GM18951 (cell line): ENCODE measurements around the gene XAB2.

Experiments
- POLR2A ChIP-seq: IDR thresholded peaks from 4 replicates; pipeline ENCODE4 v1.6.1; 2011; ENCODE audit warnings: mild to moderate bottlenecking; ENCODE audit not compliant: insufficient read length, insufficient read depth; ENCODE audit errors: extremely low read depth
- in situ Hi-C: fragments of 300-500 bp; cut with MboI; formaldehyde crosslinking; loops from one replicate; pipeline ENCODE4 v1.12.0; 2022; ENCODE audit warnings: low sequenced_read_pairs, mixed read lengths, inconsistent platforms; ENCODE audit not compliant: unreplicated experiment

The XAB2 gene

DNA sequence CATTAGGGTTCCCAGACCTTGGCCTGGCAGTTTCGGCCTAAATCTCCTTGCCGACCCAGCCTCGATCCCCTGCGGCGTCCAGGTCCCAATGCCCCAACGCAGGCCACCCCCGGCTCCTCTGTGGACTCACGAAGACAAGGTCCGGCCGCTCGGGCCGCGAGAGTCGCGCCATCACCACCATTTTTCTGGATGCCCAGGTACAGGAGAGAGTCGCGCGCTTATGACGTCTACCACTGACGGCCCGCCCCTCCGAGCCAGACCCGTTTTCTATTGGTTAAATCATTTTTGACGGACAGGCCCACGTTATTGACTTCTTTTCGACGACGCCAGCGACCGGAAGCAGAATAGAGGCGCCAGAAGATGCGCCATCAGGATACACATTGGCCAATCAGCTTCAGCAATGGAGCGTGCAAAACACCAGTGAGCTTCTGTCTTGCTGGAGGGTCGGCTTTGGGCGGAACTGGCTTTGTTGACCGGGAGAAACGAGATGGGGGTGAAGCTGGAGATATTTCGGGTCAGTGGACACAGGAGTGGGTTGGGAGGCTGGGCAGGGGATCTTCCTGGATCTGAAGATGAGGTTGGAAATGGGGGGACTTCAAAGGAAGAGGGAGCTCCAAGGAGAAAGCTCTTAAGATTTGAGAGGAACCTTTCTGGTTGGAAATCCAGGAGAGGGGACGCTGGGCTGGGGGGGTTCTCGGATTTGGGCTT is at the start of gene XAB2, which contains the start of gene PET100:
TSS of gene XAB2 (minus strand) at position 199 of the 708 bp plus-strand sequence. CDS start at position 181, 18 bp downstream.
TSS of gene PET100 (plus strand) at position 447 of the 708 bp plus-strand sequence. CDS start at position 488, 41 bp downstream.
- TF ChIP-seq POLR2A, result peak; percentile 68
- in situ Hi-C loops, result no loop called here

DNA sequence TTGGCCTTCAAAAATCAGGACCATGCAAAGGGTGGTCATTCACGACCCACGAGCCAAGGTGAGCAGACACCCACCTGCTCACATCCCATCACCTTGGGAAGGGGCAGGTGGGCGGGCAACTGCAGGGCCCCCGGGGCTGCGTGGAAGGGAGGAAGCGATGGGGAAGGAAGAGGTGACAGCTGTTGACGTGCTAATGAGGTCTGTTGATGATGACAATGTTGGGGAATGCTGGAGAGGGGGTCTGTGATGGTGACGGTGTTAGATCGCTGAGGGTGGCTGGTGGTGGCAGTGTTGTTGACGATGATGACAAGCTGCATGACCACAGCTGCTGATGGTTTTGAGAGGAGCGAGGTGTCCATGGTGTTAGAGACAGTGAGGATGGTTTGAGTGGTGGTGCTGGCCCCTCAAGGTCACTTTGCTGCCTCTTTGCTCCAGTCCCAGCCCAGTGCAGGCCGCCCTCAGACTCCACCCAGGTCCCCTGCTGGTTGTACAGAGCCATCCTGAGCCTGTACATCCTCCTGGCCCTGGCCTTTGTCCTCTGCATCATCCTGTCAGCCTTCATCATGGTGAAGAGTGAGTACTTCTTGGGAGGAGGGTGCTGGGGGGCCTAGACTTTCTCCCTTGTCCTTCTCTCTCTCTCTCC is 48.4 kb upstream of the XAB2 start:
- in situ Hi-C loops, result no loop called here

DNA sequence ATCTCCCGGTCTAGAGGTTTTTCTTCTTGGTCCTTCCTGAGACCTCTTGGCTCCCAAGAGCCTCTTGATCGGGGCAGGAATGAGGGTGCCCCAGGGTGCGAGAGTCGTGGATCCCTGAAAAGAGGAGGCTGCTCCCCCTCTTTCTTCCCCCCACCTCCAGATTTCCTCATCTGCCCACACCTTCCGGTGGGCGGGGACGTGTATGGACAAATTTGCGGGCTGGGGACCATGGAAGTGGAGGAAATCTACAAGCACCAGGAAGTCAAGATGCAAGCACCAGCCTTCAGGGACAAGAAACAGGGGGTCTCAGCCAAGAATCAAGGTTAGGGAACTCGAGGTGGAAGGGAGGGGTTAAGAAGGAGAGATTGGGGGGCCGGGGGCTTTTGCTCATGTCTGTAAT is 47.5 kb upstream of the XAB2 start, which contains the start of gene MCEMP1:
TSS of gene MCEMP1 (plus strand) at position 237 of the 400 bp plus-strand sequence. CDS start at position 268, 31 bp downstream.
- TF ChIP-seq POLR2A, result no peak
- in situ Hi-C loops, result no loop called here

More for the DNA sequence above, 48.4 kb upstream of the XAB2 start:
- no peak for TF ChIP-seq POLR2A

DNA sequence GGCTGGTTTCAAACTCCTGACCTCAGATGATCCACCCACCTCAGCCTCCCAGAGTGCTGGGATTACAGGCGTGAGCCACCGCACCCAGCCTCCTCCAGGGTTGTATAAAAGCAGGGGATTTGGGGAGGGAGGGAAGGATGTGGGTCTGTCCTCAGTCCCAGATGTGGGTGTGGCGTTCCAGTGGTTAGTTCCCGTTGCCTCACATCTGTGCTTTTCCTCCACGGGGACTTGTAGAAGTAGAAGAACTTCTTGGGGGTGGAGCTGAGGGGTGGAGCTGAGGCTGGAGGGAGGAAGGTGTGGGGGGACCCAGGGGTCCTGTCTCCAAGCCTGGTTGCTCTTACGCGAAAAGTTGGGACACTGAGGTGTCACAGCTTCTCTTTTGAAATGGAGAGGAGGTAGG is 47.0 kb upstream of the XAB2 start:
- no peak for TF ChIP-seq POLR2A
- in situ Hi-C loops, result no loop called here

DNA sequence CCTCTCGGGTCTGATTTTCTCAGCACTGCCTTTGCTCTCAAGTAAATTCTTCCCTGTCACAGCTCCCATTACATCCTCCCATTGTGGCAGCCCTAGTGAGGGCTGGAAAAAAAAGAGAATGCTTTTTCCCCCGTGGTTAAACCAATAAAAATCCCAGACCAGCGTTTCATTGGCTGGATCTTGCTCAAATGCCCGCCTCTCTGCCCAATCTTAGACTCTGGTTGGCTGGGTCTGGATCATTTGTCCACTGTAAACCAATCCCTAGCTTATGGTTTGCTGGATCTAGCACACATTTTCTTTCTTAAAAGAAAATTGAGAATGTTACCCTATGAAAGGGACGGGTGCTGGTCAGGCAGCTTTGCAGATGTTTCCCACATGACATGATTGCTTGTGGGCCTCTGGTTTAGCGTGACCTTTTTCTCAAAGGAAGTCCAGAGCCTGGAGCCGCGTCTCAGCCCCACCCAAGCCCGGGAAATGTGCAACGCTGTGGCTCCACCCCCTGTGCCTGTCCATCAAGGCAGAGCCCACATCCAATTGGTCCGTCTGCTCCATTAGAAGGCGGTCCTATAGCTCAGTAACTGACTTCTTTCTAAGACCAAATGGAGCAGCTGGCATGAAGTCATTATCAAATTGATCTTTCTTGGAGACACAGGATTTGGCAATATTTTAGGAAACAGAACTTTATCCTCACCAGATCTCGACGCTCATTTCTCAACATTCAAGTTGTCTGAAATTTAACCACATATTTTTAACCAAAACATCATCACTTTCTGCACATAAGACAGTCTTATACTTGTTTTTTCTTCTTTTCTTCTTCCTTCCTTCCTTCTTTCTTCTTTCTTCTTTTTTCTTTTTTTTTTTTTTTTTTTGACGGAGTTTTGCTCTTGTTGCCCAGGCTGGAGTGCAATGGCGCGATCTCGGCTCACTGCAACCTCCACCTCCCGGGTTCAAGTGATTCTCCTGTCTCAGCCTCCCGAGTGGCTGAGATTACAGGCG is 45.0 kb upstream of the XAB2 start:
- TF ChIP-seq POLR2A, result no peak
- in situ Hi-C loops, result no loop called here

DNA sequence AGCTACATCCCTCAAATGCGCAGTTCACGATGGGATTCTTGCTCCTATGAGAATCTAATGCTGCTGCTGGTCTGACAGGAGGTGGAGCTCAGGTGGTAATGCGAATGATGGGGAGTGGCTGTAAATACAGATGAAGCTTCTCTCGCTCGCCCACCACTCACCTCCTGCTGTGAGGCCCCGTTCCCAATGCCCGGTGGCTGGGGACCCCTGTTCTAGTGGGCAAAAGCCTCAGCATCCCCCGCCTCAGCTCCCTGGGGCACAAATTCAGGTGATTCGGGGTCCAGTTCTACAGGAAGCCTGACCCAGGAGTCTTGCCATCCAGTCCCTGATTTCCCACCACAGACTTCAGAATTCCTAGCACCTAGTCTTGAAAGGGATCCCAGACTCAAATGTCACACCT is 43.2 kb upstream of the XAB2 start:
- no peak for TF ChIP-seq POLR2A
- in situ Hi-C loops, result no loop called here

DNA sequence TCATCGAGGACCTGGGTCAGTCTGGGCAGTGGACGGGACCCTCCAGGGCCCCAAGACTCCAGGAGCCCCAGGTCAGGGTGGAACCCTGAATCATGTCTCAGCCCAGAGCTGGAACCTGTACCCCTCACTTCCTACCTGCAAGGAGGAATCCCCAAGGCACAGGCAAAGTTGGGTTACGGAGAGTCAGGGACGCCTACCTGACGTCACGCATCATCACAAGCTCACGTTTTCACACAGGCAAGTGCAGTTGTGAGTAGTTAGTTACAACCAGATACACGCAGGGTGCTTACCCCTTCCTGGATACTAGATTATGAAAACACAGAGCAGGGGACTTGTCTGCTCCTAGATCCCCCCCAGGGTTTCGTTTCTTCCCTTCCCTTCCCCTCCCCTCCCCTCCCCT is 41.4 kb upstream of the XAB2 start:
- in situ Hi-C loops, result no loop called here
- TF ChIP-seq POLR2A, result no peak

DNA sequence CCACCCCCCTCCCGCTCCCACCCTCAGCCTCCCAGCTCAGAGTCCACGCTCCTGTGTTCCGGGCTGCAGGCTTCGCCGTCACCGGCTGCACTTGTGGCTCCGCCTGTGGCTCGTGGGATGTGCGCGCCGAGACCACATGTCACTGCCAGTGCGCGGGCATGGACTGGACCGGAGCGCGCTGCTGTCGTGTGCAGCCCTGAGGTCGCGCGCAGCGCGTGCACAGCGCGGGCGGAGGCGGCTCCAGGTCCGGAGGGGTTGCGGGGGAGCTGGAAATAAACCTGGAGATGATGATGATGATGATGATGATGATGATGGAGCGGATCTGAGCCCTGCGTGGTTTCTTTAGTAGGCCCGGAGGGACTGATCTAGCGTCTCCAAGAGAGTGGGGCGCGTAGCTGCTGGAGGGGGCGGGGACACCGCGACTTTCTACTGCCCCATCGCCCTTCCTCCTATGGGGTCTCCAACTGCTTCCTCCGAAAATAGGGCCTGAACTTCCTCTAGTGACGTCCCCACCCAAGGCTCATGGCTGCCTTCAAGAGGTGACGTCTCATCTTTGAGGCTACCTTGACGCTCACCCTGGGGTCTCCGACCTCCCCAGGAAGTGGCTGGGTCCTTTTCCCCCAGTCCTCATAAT is 40.9 kb upstream of the XAB2 start:
- in situ Hi-C loops, result no loop called here
- no peak for TF ChIP-seq POLR2A

DNA sequence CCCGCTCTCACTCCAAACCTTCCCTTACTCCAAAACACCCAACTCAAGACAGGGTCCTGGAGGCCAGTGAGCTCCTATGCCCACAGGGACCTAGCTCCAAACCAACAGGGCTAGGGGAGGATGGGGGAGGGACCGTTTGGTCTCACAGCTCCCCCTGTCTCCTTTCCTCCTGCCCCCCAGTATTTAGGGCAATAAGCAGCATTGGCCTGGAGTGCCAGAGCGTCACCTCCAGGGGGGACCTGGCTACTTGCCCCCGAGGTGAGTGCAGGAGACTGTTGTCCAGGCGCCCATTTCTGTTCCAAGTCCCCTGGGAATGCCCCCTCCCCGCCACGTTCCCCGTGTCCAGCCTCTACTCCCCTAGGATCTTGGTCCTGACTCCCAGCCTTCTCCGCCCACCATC is 40.3 kb upstream of the XAB2 start:
- TF ChIP-seq POLR2A, result no peak
- in situ Hi-C loops, result no loop called here

DNA sequence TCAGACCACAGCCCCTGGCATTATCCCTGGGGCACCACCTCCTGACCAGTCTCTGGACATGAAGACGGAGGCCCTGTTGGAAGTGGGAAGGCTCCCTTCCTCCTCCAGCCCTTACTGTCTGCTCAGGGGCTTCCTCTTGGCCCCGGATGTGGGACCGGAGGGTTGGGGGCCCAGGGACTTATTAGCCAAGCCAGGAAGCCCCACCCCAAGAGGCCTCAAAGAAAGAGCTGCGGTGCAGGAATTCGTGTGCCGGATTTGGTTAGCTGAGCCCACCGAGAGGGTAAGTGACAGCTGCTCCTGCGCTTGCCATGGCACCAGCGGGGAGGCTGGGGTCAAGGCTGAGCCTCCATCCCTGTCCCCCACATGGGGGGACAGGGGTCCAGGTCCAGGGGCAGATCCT is 39.5 kb upstream of the XAB2 start, which contains the start of gene RETN:
TSS of gene RETN (plus strand) at position 208 of the 400 bp plus-strand sequence. CDS start 278 bp downstream, outside the sequence.
- in situ Hi-C loops, result no loop called here
- TF ChIP-seq POLR2A, result no peak

DNA sequence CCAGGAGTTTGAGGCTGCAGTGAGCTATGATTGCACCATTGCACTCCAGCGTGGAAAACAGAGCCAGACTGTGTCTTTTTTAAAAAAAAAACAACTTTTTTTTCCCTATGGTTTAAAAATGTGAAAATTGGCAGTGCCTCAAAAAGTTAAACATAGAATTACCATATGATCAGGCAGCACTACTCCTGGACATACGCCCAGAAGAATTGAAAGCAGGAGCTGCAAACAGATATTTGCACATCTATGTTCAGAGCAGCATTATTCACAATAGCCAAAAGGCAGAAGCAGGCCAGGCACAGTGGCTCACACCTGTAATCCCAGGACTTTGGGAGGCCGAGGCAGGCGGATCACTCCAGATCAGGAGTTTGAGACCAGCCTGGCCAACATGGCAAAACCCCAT is 35.7 kb upstream of the XAB2 start:
- no peak for TF ChIP-seq POLR2A
- in situ Hi-C loops, result no loop called here

DNA sequence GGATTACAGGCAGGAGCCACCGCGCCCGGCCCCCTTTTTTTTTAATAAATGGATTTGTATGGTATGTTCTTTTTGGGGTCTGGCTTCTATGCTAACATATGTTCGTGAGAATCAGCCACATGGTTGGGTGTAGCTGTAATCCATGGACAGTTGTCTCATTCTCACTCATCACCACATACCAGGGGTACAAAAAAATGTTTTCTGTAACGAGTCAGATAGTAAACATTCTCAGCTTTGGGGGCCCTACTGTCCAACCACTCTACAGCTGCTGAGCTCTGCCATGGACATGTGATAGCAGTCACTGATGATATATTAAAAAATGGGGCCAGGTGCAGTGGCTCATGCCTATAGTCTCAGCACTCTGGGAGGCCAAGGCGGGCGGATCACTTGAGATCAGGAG is 34.4 kb upstream of the XAB2 start:
- in situ Hi-C loops, result no loop called here
- TF ChIP-seq POLR2A, result no peak
